Measurements from ENCODE around the gene LEFTY1.

LEFTY1 gene

GRCh38 chr1:225872075-225872430, 16.9 kb downstream of the LEFTY1 start:
- no peak for DNase-seq (ENCODE audit: low spot score)

GRCh38 chr1:225871359-225872074, 17.4 kb downstream of the LEFTY1 start:
- no peak for DNase-seq (ENCODE audit: low spot score)

- DNase-seq (ENCODE audit: low spot score) = no peak
Measured at GRCh38 chr1:225870911-225871310, 18.0 kb downstream of the LEFTY1 start.

- DNase-seq (ENCODE audit: low spot score) = no peak
Measured at GRCh38 chr1:225868631-225869330, 20.2 kb downstream of the LEFTY1 start.

- DNase-seq (ENCODE audit: low spot score) = peak; percentile 65
Measured at GRCh38 chr1:225866981-225867380, 22.0 kb downstream of the LEFTY1 start.

DNA sequence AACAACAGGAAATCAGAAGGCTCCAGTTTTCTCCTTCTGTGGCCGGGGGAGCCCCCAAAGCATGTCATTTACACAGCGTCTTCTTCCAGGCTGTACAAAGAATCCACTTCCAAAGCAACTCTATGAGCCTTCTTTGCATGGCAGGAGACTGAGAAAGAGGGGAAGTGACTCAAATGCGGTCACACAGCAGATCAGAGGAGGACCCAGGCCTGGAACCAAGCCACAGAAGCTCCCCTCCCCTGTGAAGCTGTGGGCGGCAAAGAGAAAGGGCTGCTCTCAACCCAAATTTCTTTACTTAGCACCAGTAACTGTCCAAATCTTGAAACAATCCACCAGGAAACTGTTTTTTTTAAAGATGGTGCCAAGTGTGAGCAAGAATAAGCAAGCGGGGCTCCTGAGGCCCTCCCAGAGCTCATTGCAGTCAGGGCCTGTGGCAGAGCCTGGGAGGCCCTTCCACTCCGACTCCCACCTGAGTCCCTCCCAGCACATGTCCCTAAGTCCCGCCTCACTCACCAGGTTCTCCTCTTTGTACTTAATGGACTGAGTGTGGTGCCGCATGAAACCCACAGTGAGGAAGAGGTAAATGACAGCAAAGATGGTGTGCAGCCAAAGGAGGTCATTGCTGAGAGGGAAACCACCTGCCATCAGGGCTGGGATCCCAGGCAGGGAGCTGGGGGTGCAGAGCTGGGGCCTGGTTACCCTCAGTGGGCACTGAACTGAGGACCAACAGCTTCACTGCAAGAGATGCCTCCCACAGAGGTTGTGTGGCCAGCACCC, 22.7 kb downstream of the LEFTY1 start:
- DNase-seq (ENCODE audit: low spot score) = no peak

- no peak for DNase-seq (ENCODE audit: low spot score)
Measured at GRCh38 chr1:225865514-225865913, 23.4 kb downstream of the LEFTY1 start.

GRCh38 chr1:225863167-225863566, 25.8 kb downstream of the LEFTY1 start:
- DNase-seq (ENCODE audit: low spot score) = no peak

- DNase-seq (ENCODE audit: low spot score) = no peak
Measured at GRCh38 chr1:225862581-225862950, 26.4 kb downstream of the LEFTY1 start.

GRCh38 chr1:225861834-225862580, 26.9 kb downstream of the LEFTY1 start:
- DNase-seq (ENCODE audit: low spot score) = no peak

DNA sequence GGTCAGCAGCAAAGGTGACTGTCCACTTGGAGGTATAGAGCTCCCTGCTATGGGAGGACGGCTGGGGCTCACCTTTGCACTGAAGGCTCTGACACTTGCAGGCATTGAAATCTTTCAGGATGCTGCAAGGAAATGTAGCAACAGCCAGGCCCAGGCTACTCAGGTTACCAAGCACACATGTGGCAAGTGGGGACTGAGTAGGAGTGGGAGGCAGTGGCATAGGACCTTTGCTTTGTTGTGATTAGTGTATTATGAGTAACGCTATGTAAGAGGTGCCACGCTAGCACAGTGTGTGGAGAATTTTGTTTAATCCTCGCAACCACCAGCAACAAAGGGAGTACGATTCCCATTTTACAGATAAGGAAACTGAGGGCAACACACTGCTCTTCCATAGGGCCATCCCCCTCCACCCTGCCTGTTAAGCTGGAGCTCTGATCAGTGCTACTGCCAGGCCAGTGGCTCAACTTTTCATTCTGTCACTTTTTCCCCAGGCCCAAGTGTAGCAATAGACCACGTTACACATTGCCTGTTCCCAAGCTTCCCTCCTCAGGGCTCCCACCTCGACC, 28.0 kb downstream of the LEFTY1 start:
- DNase-seq (ENCODE audit: low spot score) = no peak

DNA sequence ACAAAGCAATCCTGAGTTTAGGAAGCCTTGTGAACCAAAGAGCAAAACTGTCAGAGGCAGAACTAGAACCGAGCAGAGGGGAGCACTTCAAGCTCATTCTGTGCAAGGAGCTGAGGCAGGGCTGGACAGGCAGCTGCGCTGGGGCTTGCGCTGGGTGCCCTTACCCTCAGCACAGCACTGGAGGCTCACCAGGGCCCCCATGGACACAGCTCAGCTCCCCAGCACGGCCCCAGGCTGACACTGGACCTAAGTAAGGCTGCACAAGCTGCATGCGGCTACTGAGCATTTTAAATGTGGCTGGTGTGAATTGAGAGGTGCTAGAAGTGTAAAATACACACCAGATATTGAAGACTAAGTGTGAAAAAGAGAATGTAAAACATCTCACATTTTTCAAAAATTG, 28.8 kb downstream of the LEFTY1 start:
- no peak for DNase-seq (ENCODE audit: low spot score)

DNA sequence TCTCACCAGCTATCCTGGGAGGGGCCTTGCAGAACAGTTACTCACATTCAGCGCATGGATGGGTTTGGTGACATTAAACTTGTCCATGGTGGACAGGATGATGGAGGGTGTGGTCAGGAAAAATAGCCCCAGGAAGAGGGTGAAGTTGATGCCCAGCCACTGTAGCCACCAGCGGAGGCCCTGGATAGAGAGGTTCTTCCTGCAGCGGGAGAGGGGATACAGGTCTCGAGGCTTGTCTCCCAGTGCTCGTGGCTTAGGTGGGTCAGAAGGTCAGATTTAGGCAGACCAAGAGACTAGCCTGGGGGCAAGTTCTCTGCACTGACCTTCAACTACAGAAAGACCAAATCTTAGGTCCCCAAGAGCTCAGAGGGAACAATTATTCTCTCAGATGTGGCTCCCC, 29.8 kb downstream of the LEFTY1 start:
- DNase-seq (ENCODE audit: low spot score) = no peak

GRCh38 chr1:225857256-225857655, 31.7 kb downstream of the LEFTY1 start:
- peak; percentile 81 for DNase-seq (ENCODE audit: low spot score)

GRCh38 chr1:225855503-225856300, 33.2 kb downstream of the LEFTY1 start:
- peak; percentile 46 for DNase-seq (ENCODE audit: low spot score)

DNA sequence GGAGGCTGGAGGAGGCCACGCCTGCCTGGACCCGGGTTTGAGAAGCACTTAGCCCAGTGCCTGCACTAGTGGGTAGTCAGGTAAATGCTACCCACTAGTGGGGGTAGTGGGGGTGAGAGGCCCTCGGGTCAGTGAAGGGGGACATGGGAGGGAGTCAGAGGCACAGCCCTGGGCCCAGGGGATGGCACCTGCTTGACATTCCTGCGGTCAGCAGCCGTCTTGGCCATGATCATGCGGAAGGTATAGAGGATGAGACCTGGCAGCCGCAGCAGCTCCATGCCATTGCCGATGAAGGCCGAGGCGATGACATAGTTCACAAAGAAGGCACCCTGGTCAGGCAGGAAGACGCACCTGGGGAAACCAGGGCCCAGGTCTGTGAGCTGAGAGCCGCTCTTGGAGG, 35.5 kb downstream of the LEFTY1 start:
- DNase-seq (ENCODE audit: low spot score) = no peak

DNA sequence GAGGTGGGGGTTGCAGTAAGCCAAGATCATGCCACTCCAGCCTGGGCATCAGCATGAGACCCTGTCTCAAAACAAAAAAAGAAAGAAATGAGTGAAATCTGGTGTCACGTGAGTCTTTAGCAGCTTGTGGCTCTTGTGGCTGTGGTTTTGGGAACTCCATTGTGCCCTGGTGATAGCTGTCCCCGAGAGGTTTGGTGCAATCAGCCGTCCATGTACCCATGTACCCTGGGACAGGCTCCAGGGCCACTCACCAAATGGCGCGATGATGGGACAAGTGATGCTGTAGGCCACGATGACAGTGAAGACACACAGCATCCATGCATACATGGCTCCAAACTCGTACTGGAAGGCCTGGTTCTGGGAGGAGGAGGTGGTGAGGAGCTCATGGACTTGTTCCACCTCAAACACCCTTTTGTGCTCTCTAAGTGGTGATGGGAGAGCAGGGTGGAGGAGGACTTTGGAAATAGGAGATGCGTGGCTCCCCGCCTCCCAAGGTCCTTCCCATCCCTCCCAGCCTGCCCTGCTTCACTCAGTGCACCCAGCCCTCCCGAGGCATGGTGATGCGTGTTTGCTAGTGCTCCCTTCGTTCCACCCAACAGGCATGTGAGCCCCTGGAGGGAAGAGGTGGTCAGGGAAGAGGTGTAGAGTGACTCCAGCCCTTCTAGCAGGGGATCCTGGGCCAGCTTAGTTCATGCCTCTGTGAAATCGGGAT, 36.4 kb downstream of the LEFTY1 start:
- no peak for DNase-seq (ENCODE audit: low spot score)

- DNase-seq (ENCODE audit: low spot score) = no peak
Measured at GRCh38 chr1:225851805-225852204, 37.1 kb downstream of the LEFTY1 start.

DNA sequence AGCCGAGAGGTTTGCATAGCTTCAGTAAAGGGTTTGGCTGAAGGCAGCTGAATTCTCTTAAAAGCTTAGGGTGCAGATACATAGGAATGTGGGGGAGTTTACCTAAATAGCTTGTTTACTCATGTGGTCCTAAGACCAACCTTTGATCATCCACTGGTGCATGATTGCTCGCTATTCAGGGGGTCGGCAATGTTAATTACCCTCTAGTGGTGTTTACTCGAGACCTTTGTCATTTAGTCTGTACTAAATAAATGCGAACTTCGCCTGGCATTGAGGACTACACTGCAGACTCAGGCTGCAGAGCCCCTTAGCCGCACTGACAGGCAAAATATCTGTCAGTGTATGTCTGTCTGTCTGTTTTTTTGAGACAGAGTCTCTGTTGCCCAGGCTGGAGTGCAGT, 38.6 kb downstream of the LEFTY1 start:
- no peak for DNase-seq (ENCODE audit: low spot score)

- DNase-seq (ENCODE audit: low spot score) = peak; percentile 39
Measured at GRCh38 chr1:225849925-225850324, 39.0 kb downstream of the LEFTY1 start.
